Measurements from ENCODE around the gene SPOCK1.

Gene SPOCK1

GRCh38 chr5:137367951-137368350 is 131.2 kb downstream of the SPOCK1 start:
- in situ Hi-C loops (cut with MboI; ENCODE audit: low sequenced_read_pairs), result no loop called here

- in situ Hi-C loops (cut with MboI; ENCODE audit: low sequenced_read_pairs), result no loop called here
Observed at GRCh38 chr5:137366526-137366925, 132.6 kb downstream of the SPOCK1 start.

GRCh38 chr5:137365126-137365865 is 133.8 kb downstream of the SPOCK1 start:
- in situ Hi-C loops (cut with MboI; ENCODE audit: low sequenced_read_pairs), result no loop called here

GRCh38 chr5:137361280-137361679 is 137.8 kb downstream of the SPOCK1 start:
- in situ Hi-C loops (cut with MboI; ENCODE audit: low sequenced_read_pairs), result no loop called here

- in situ Hi-C loops (cut with MboI; ENCODE audit: low sequenced_read_pairs), result no loop called here
Observed at GRCh38 chr5:137360607-137361006, 138.5 kb downstream of the SPOCK1 start.

GRCh38 chr5:137359941-137360340 is 139.2 kb downstream of the SPOCK1 start:
- in situ Hi-C loops (cut with MboI; ENCODE audit: low sequenced_read_pairs), result no loop called here

GRCh38 chr5:137357436-137357835 is 141.7 kb downstream of the SPOCK1 start:
- in situ Hi-C loops (cut with MboI; ENCODE audit: low sequenced_read_pairs), result no loop called here

GRCh38 chr5:137356127-137356526 is 143.0 kb downstream of the SPOCK1 start:
- in situ Hi-C loops (cut with MboI; ENCODE audit: low sequenced_read_pairs), result no loop called here

GRCh38 chr5:137355708-137356107 is 143.4 kb downstream of the SPOCK1 start:
- in situ Hi-C loops (cut with MboI; ENCODE audit: low sequenced_read_pairs), result no loop called here

GRCh38 chr5:137352095-137352494 is 147.0 kb downstream of the SPOCK1 start:
- in situ Hi-C loops (cut with MboI; ENCODE audit: low sequenced_read_pairs), result no loop called here

- in situ Hi-C loops (cut with MboI; ENCODE audit: low sequenced_read_pairs), result no loop called here
Observed at GRCh38 chr5:137350791-137351190, 148.3 kb downstream of the SPOCK1 start.

- in situ Hi-C loops (cut with MboI; ENCODE audit: low sequenced_read_pairs), result no loop called here
Observed at GRCh38 chr5:137348759-137349158, 150.4 kb downstream of the SPOCK1 start.

- in situ Hi-C loops (cut with MboI; ENCODE audit: low sequenced_read_pairs), result no loop called here
Observed at GRCh38 chr5:137347865-137348264, 151.3 kb downstream of the SPOCK1 start.

GRCh38 chr5:137346281-137346680 is 152.8 kb downstream of the SPOCK1 start:
- in situ Hi-C loops (cut with MboI; ENCODE audit: low sequenced_read_pairs), result no loop called here

GRCh38 chr5:137345396-137345795 is 153.7 kb downstream of the SPOCK1 start:
- in situ Hi-C loops (cut with MboI; ENCODE audit: low sequenced_read_pairs), result no loop called here

GRCh38 chr5:137344723-137345322 is 154.3 kb downstream of the SPOCK1 start:
- in situ Hi-C loops (cut with MboI; ENCODE audit: low sequenced_read_pairs), result no loop called here

GRCh38 chr5:137344021-137344420 is 155.1 kb downstream of the SPOCK1 start:
- in situ Hi-C loops (cut with MboI; ENCODE audit: low sequenced_read_pairs), result no loop called here

GRCh38 chr5:137342764-137343163 is 156.4 kb downstream of the SPOCK1 start:
- in situ Hi-C loops (cut with MboI; ENCODE audit: low sequenced_read_pairs), result no loop called here

- in situ Hi-C loops (cut with MboI; ENCODE audit: low sequenced_read_pairs), result no loop called here
Observed at GRCh38 chr5:137341831-137342230, 157.3 kb downstream of the SPOCK1 start.

GRCh38 chr5:137340881-137341280 is 158.2 kb downstream of the SPOCK1 start:
- in situ Hi-C loops (cut with MboI; ENCODE audit: low sequenced_read_pairs), result no loop called here

- in situ Hi-C loops (cut with MboI; ENCODE audit: low sequenced_read_pairs), result no loop called here
Observed at GRCh38 chr5:137336565-137337120, 162.5 kb downstream of the SPOCK1 start.

- in situ Hi-C loops (cut with MboI; ENCODE audit: low sequenced_read_pairs), result no loop called here
Observed at GRCh38 chr5:137336161-137336560, 163.0 kb downstream of the SPOCK1 start.

Measured in HL-60/S4 treated with phorbol 12-myristate 13-acetate at 8.2 ng/mL for 4 days and 3 days (cell line).